Smooth muscle cell (in vitro differentiated cells): ENCODE results near the gene ADCY3. TPM values are rescaled to one million over a fixed set of nuclear protein-coding genes. Genes with fewer than 3 reads are reported as not detected.
A peak's percentile ranks its signal among the peaks of the same experiment; 100 is the strongest.

Experiments used
- DNase-seq: peaks from one replicate; lab custom pipeline; 2025; ENCODE audit not compliant: unreplicated experiment; lab: John Stamatoyannopoulos, UW
- H2AFZ ChIP-seq: fragments of 200-600 bp; sonication (generic); 2 replicates; pipeline ENCODE4 v1.6.0; 2016; ENCODE audit warnings: antibody characterized with exemption, low read depth, mild to moderate bottlenecking
- H3F3A ChIP-seq: fragments of 200-600 bp; sonication (generic); 2 replicates; pipeline ENCODE4 v1.6.0; 2017; ENCODE audit warnings: antibody characterized with exemption, low read depth
- H3K27ac ChIP-seq: fragments of 200-600 bp; sonication (generic); 2 replicates; pipeline ENCODE4 v1.5.1; 2016; ENCODE audit warnings: low read depth, mild to moderate bottlenecking
- H3K27me3 ChIP-seq: fragments of 200-600 bp; sonication (generic); 2 replicates; pipeline ENCODE4 v1.6.1; 2016; ENCODE audit warnings: low read depth, mild to moderate bottlenecking
- H3K36me3 ChIP-seq: fragments of 200-600 bp; sonication (generic); 2 replicates; pipeline ENCODE4 v1.5.1; 2016; ENCODE audit warnings: low read depth
- H3K4me1 ChIP-seq: fragments of 200-600 bp; sonication (generic); 2 replicates; pipeline ENCODE4 v1.5.1; 2016; ENCODE audit warnings: low read depth
- H3K4me2 ChIP-seq: fragments of 200-600 bp; sonication (generic); 2 replicates; pipeline ENCODE4 v1.6.0; 2016; ENCODE audit warnings: mild to moderate bottlenecking
- H3K4me3 ChIP-seq: fragments of 200-600 bp; sonication (generic); 2 replicates; pipeline ENCODE4 v1.5.1; 2016; ENCODE audit warnings: mild to moderate bottlenecking
- H3K79me2 ChIP-seq: fragments of 200-600 bp; sonication (generic); 2 replicates; pipeline ENCODE4 v1.6.0; 2016; ENCODE audit warnings: low read depth, mild to moderate bottlenecking
- H3K9ac ChIP-seq: fragments of 200-600 bp; sonication (generic); 2 replicates; pipeline ENCODE4 v1.6.0; 2016; ENCODE audit warnings: low read depth
- H3K9me3 ChIP-seq: fragments of 200-600 bp; sonication (generic); replicated peaks from 2 replicates; pipeline ENCODE4 v1.5.1; 2016; ENCODE audit warnings: low read depth
- H4K20me1 ChIP-seq: fragments of 200-600 bp; sonication (generic); 2 replicates; pipeline ENCODE4 v1.6.0; 2016; ENCODE audit warnings: low read depth
- CTCF ChIP-seq: fragments of 200-600 bp; sonication (generic); IDR thresholded peaks from 2 replicates; pipeline ENCODE4 v1.5.1; 2017; ENCODE audit warnings: borderline replicate concordance, mild to moderate bottlenecking, antibody characterized with exemption; ENCODE audit not compliant: insufficient read depth, poor library complexity, severe bottlenecking
- whole genome bisulfite sequencing: methylation state at CpG from one replicate; pipeline ENCODE4 v1.1.7; 2016; ENCODE audit warnings: low lambda C conversion rate; 5-methylcytosine and 5-hydroxymethylcytosine counted together
- polyA plus RNA-seq: library from polyadenylated mRNA; unstranded; fragments of >200 nt; fragmentation: Nextera tagmentation; extraction: Ambion mirVana; gene quantifications from 2 replicates; pipeline ENCODE4 v1.2.1, GENCODE V29; 2016
- total RNA-seq: library from RNA; depleted of rRNA; stranded (reverse); fragments of >200 nt; gene quantifications from 2 replicates; pipeline ENCODE4 v1.2.3, GENCODE V29; 2014

The ADCY3 gene
- total and polyA plus RNA-seq, 2 experiments from 2014 or later: 20.8 to 41.7 TPM

DNA sequence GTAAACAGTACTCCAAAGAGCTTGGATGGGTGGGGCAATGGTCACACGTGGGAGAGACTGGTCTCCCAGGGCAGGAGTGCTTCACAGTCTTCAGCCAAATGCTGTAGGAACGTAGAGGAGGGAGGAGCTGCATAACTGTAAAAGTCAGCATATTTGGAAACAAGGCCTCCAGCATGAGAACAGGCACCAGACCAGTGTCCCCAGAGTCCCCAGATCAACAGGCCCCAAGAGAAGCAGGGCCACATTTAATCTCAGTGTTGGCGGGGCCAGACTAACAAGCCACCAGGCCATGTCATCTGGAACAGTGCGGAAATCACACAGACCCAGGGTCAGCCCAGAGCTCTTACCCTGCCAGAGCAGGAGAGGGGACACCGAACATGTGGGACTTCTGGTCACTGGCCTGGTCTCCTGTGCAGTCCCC lies 63.2 kb downstream of the ADCY3 start:
- TF ChIP-seq CTCF: no peak
- DNase-seq: no peak
- Histone ChIP-seq H3K27me3 (no peaks in the 10 kb centered on the region), H3K36me3 (no peaks in the 10 kb centered on the region), H3K4me1 (peaks cover 15% of the 10 kb centered on the region), H3K4me3 (no peak overlapping the region), H2AFZ (no peak overlapping the region), H3K27ac (no peak overlapping the region), H3K4me2 (no peak overlapping the region), H3K9ac (no peak overlapping the region), H4K20me1 (no peaks in the 10 kb centered on the region), H3K9me3 (no peaks in the 10 kb centered on the region), H3K79me2 (no peaks in the 10 kb centered on the region), H3F3A (peaks cover 3% of the 10 kb centered on the region)
- WGBS: 88% methylated on average over 5 of the region's 5 CpGs

DNA sequence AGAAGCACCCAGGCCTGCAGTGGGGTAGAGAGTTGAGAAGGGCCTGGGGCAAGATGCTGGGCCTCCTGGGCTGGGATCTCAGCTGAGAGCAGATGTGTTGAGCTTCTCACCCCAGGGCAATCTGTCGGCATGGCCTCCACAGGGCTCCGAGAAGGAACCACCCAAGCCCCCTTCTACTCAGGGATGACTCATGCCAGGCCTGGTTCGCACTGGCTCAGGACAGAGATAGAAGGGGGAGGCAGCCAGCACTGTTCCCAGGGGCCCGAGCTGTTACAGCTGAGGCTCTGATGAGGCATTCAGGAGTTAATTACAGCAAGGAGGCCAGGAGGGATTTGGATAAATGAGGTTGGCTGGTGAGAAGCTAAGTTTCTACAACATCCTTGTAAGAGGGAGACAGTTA lies 64.3 kb downstream of the ADCY3 start:
- Histone ChIP-seq H3K27me3 (no peaks in the 10 kb centered on the region), H3K27ac (peak overlapping the region; percentile 10), H3K79me2 (no peaks in the 10 kb centered on the region), H3K4me2 (peak overlapping the region; percentile 55), H3K9ac (no peak overlapping the region), H2AFZ (no peak overlapping the region), H3K4me1 (peaks cover 15% of the 10 kb centered on the region), H3F3A (peaks cover 3% of the 10 kb centered on the region), H3K36me3 (no peaks in the 10 kb centered on the region), H3K4me3 (no peak overlapping the region), H4K20me1 (no peaks in the 10 kb centered on the region), H3K9me3 (no peaks in the 10 kb centered on the region)
- DNase-seq: peak; percentile 24
- no peak for TF ChIP-seq CTCF
- WGBS: 4% methylated on average over 4 of the region's 4 CpGs

DNA sequence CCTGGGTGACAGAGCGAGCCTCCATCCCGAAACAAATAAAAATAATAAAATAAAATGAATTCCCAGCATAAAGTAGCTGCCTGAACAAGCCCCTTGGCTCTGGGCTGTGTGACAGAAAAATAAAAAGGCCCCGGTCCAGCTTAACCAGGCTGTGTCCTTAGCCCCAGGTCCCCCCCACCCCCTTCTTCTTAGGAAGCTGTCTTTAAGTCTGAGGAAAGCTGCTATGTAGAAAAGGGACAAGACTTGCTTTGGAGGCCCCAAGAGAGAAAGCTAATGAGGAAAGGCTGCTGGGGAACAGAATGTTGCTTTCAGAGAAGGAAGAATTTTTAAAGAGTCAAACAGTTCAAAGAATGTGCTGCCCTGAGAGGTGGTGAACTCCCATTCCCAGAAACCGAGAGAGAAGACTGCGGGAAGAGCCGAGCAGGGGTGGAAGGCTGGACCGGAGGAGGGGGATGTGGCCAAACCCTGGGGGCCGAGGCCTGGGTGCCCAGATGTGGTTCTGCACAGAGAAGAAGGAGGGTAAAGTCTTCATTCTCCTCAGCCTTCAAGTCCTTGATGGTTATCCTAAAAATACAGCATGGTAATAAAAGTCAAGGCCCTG lies 64.9 kb downstream of the ADCY3 start:
- no peak overlapping the region for H2AFZ ChIP-seq
- peak overlapping the region; percentile 10 for H3K27ac ChIP-seq
- no peaks in the 10 kb centered on the region for H4K20me1 ChIP-seq
- H3K4me1 ChIP-seq: peaks cover 15% of the 10 kb centered on the region
- no peak overlapping the region for H3K9ac ChIP-seq
- peaks cover 3% of the 10 kb centered on the region for H3F3A ChIP-seq
- no peak for TF ChIP-seq CTCF
- H3K79me2 ChIP-seq: no peaks in the 10 kb centered on the region
- H3K4me2 ChIP-seq: no peak overlapping the region
- H3K9me3 ChIP-seq: no peaks in the 10 kb centered on the region
- no peaks in the 10 kb centered on the region for H3K36me3 ChIP-seq
- DNase-seq: no peak
- H3K27me3 ChIP-seq: no peaks in the 10 kb centered on the region
- 81% methylated on average over 8 of the region's 8 CpGs for WGBS
- H3K4me3 ChIP-seq: no peak overlapping the region

DNA sequence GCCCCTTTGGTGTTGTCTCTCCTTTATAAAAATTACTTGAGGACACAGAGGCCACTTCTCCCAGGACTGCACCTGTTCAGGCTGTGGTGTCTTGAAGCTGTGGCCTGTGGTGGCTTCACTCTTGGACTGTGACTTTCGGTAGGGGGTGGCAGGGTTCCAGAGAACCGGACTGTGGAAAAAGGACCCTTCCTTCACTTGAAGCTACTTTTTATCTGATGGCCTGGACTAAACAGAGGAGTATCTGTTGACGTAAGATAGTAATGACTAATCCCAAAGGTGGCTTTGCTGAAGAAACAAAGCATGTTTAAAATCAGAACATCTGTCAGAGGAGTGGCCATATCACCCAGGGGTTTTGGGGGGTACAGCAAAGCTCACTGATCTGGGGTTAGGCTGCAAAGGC lies 66.0 kb downstream of the ADCY3 start:
- Histone ChIP-seq H3F3A (peaks cover 3% of the 10 kb centered on the region), H3K4me2 (no peak overlapping the region), H3K4me3 (no peak overlapping the region), H3K4me1 (peaks cover 15% of the 10 kb centered on the region), H3K9me3 (no peaks in the 10 kb centered on the region), H3K79me2 (no peaks in the 10 kb centered on the region), H3K9ac (no peak overlapping the region), H2AFZ (no peak overlapping the region), H3K36me3 (no peaks in the 10 kb centered on the region), H3K27me3 (no peaks in the 10 kb centered on the region), H4K20me1 (no peaks in the 10 kb centered on the region), H3K27ac (no peak overlapping the region)
- no peak for TF ChIP-seq CTCF
- DNase-seq: no peak
- WGBS: 83% methylated on average over 3 of the region's 3 CpGs
